WERI-Rb-1 (cell line): ENCODE measurements around the gene INTS1.
A peak's percentile ranks its signal among the peaks of the same experiment; 100 is the strongest.

ENCODE experiments used
- DNase-seq: peaks from one replicate; pipeline ENCODE4 v3.0.0-alpha.2; 2020
- H3K27ac ChIP-seq: fragments of 250-450 bp; sonication (Bioruptor Pico); 2 replicates; pipeline ENCODE4 v1.5.1; 2020; ENCODE audit warnings: mild to moderate bottlenecking, moderate library complexity
- H3K27me3 ChIP-seq: fragments of 250-450 bp; sonication (Bioruptor Pico); 2 replicates; pipeline ENCODE4 v1.5.1; 2021; ENCODE audit warnings: mild to moderate bottlenecking, low read depth, moderate library complexity; ENCODE audit not compliant: insufficient read depth, severe bottlenecking
- H3K36me3 ChIP-seq: fragments of 250-450 bp; sonication (Bioruptor Pico); 2 replicates; pipeline ENCODE4 v1.5.1; 2020; ENCODE audit warnings: mild to moderate bottlenecking, moderate library complexity
- H3K4me3 ChIP-seq: 2 replicates; pipeline ENCODE4 v1.5.1; 2011; ENCODE audit warnings: low read depth, mild to moderate bottlenecking, control low read depth, low read length
- H3K9me3 ChIP-seq: fragments of 250-450 bp; sonication (Bioruptor Pico); 2 replicates; pipeline ENCODE4 v1.5.1; 2021; ENCODE audit warnings: mild to moderate bottlenecking, moderate library complexity; ENCODE audit not compliant: severe bottlenecking
- CTCF ChIP-seq: IDR thresholded peaks from 2 replicates; pipeline ENCODE4 v1.5.1; 2011; ENCODE audit warnings: low read depth, mild to moderate bottlenecking, control low read depth, inconsistent platforms, low read length

INTS1 gene

GRCh38 chr7:1426474-1426873, 77.7 kb downstream of the INTS1 start:
- TF ChIP-seq CTCF = no peak
- H3K27ac ChIP-seq = no peak overlapping the region
- no peaks in the 10 kb centered on the region for H3K27me3 ChIP-seq
- DNase-seq = no peak
- H3K4me3 ChIP-seq = no peak overlapping the region
- H3K36me3 ChIP-seq = no peaks in the 10 kb centered on the region
- H3K9me3 ChIP-seq = no peaks in the 10 kb centered on the region

GRCh38 chr7:1425292-1426136, 78.7 kb downstream of the INTS1 start:
- Histone ChIP-seq H3K9me3 (no peaks in the 10 kb centered on the region), H3K36me3 (no peaks in the 10 kb centered on the region), H3K27me3 (no peaks in the 10 kb centered on the region), H3K4me3 (no peak overlapping the region), H3K27ac (no peak overlapping the region)
- no peak for TF ChIP-seq CTCF
- peak; percentile 30 for DNase-seq

- Histone ChIP-seq H3K27ac (no peak overlapping the region), H3K4me3 (no peak overlapping the region), H3K27me3 (no peaks in the 10 kb centered on the region), H3K36me3 (no peaks in the 10 kb centered on the region), H3K9me3 (no peaks in the 10 kb centered on the region)
- no peak for TF ChIP-seq CTCF
- no peak for DNase-seq
Observed at GRCh38 chr7:1424041-1424440, 80.1 kb downstream of the INTS1 start.

- DNase-seq = no peak
- H3K36me3 ChIP-seq = no peaks in the 10 kb centered on the region
- no peak overlapping the region for H3K4me3 ChIP-seq
- H3K9me3 ChIP-seq = no peaks in the 10 kb centered on the region
- no peak for TF ChIP-seq CTCF
- no peaks in the 10 kb centered on the region for H3K27me3 ChIP-seq
- H3K27ac ChIP-seq = no peak overlapping the region
Observed at GRCh38 chr7:1423264-1423811, 80.9 kb downstream of the INTS1 start.

- no peak overlapping the region for H3K4me3 ChIP-seq
- no peak for DNase-seq
- no peaks in the 10 kb centered on the region for H3K27me3 ChIP-seq
- H3K9me3 ChIP-seq = no peaks in the 10 kb centered on the region
- no peak overlapping the region for H3K27ac ChIP-seq
- no peaks in the 10 kb centered on the region for H3K36me3 ChIP-seq
- TF ChIP-seq CTCF = no peak
Observed at GRCh38 chr7:1422512-1423263, 81.5 kb downstream of the INTS1 start.
